Measurements from ENCODE around the gene DCUN1D1. TPM values are rescaled to one million over a fixed set of nuclear protein-coding genes. Genes with fewer than 3 reads are reported as not detected.

DCUN1D1 gene
- total RNA-seq: 47.9 TPM
- 14.2 TPM for polyA plus RNA-seq (ENCODE audit: insufficient read depth, low read depth, low replicate concordance)
- long read RNA-seq, donor 1, full-length matches to known transcripts: 3 of 3 reads
- long read RNA-seq, donor 1, partial matches to known transcripts: 0 of 3 reads
- long read RNA-seq, donor 1, other reads (novel, unspliced or antisense): 0 of 3 reads
- long read RNA-seq, donor 2, full-length matches to known transcripts: 6 of 6 reads
- long read RNA-seq, donor 2, partial matches to known transcripts: 0 of 6 reads
- long read RNA-seq, donor 2, other reads (novel, unspliced or antisense): 0 of 6 reads
- long read RNA-seq, donor 3, full-length matches to known transcripts: 11 of 11 reads
- long read RNA-seq, donor 3, partial matches to known transcripts: 0 of 11 reads
- long read RNA-seq, donor 3, other reads (novel, unspliced or antisense): 0 of 11 reads
- long read RNA-seq, donor 4, full-length matches to known transcripts: 6 of 6 reads
- long read RNA-seq, donor 4, partial matches to known transcripts: 0 of 6 reads
- long read RNA-seq, donor 4, other reads (novel, unspliced or antisense): 0 of 6 reads
- long read RNA-seq, donor 5: 0 reads
- long read RNA-seq, donor 6, full-length matches to known transcripts: 13 of 13 reads
- long read RNA-seq, donor 6, partial matches to known transcripts: 0 of 13 reads
- long read RNA-seq, donor 6, other reads (novel, unspliced or antisense): 0 of 13 reads
- long read RNA-seq, donor 7, full-length matches to known transcripts: 23 of 26 reads
- long read RNA-seq, donor 7, partial matches to known transcripts: 2 of 26 reads
- long read RNA-seq, donor 7, other reads (novel, unspliced or antisense): 1 of 26 reads
- long read RNA-seq, donor 8, full-length matches to known transcripts: 7 of 7 reads
- long read RNA-seq, donor 8, partial matches to known transcripts: 0 of 7 reads
- long read RNA-seq, donor 8, other reads (novel, unspliced or antisense): 0 of 7 reads
- long read RNA-seq, donor 9, full-length matches to known transcripts: 2 of 2 reads
- long read RNA-seq, donor 9, partial matches to known transcripts: 0 of 2 reads
- long read RNA-seq, donor 9, other reads (novel, unspliced or antisense): 0 of 2 reads
- long read RNA-seq, donor 10, full-length matches to known transcripts: 7 of 7 reads
- long read RNA-seq, donor 10, partial matches to known transcripts: 0 of 7 reads
- long read RNA-seq, donor 10, other reads (novel, unspliced or antisense): 0 of 7 reads

DNA sequence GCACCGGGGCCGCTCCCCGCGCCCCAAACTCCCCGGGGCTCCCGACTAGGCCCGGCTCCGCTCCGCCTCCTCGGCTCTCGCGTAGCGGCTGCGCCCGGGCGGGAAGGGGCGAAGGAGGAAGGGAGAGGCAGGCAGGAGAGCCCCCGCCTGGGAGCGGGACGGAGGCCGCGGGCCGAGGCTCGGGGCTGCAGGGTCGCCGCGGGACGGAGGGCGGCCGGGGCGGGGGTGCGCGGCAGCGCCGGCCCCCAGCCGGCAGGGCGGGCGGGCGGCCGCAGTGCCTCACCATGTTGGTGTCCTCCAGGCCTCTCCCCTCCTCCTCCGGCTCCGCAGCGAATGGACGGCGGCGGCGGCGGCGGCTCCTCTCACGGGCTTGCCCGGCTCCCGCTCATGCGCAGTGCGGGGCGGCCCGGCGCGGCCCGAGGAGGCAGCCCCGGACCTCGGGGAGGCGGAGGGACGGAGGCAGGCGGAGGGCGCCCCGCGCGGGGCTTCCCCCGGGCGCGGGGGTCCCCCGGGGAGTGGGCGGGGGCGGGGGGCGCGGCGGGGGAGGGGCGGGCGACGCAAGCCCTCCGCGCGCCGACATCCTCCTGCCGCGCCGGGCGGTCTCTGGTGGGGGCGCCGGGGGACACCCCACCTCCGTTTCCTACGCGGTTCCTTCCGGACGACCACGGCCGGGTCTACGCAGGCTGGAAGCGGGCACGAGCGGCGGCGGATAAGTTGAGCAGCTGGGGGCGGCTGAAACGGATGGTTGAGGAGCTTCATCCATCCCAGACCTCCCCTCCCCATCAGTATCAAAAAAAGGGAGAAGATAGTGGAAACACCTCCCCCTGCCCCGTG, at the start of gene DCUN1D1:
DCUN1D1 (minus strand) TSS at position 335 of the 834 bp plus-strand sequence; CDS start at position 286, 49 bp downstream.
- peak within 1 kb of the TSS; percentile 54 to 79 (median 57) for H3K9ac ChIP-seq (ENCODE audit: low read length in 3 of 3)
- no peaks in the 10 kb centered on the region for H3K36me3 ChIP-seq (ENCODE audit: control insufficient read depth in 2 of 3, insufficient read depth in 3 of 3, low read length in 3 of 3)
- intact Hi-C loops (cut with DNase I): no loop called here
- no peaks in the 10 kb centered on the region for H3K27me3 ChIP-seq (ENCODE audit: control insufficient read depth, insufficient read depth, low read length)
- peak within 1 kb of the TSS; percentile 67 to 89 (median 70) for H3K4me3 ChIP-seq (ENCODE audit: low read length in 3 of 3)
- FAIRE-seq: no peak
- TF ChIP-seq, protein P1, sequence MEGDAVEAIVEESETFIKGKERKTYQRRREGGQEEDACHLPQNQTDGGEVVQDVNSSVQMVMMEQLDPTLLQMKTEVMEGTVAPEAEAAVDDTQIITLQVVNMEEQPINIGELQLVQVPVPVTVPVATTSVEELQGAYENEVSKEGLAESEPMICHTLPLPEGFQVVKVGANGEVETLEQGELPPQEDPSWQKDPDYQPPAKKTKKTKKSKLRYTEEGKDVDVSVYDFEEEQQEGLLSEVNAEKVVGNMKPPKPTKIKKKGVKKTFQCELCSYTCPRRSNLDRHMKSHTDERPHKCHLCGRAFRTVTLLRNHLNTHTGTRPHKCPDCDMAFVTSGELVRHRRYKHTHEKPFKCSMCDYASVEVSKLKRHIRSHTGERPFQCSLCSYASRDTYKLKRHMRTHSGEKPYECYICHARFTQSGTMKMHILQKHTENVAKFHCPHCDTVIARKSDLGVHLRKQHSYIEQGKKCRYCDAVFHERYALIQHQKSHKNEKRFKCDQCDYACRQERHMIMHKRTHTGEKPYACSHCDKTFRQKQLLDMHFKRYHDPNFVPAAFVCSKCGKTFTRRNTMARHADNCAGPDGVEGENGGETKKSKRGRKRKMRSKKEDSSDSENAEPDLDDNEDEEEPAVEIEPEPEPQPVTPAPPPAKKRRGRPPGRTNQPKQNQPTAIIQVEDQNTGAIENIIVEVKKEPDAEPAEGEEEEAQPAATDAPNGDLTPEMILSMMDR (IDR thresholded peaks at IDR 0.05; ENCODE audit: borderline replicate concordance, extremely low read depth, insufficient read depth): no peak
- DNase-seq: peak; percentile 90 to 97 (median 93)
- peaks cover 0 to 14% (median 4%) of the 10 kb centered on the region in 3 donors for H3K4me1 ChIP-seq (ENCODE audit: control insufficient read depth in 2 of 3, insufficient read depth in 2 of 3, low read depth in 1 of 3, low read length in 3 of 3)
- no peaks in the 10 kb centered on the region for H3K9me3 ChIP-seq (ENCODE audit: control insufficient read depth in 2 of 3, insufficient read depth in 1 of 3, low read length in 3 of 3)
- peak within 1 kb of the TSS; percentile 23 to 54 for H3K27ac ChIP-seq (ENCODE audit: low read depth in 2 of 2, low read length in 2 of 2)

DNA sequence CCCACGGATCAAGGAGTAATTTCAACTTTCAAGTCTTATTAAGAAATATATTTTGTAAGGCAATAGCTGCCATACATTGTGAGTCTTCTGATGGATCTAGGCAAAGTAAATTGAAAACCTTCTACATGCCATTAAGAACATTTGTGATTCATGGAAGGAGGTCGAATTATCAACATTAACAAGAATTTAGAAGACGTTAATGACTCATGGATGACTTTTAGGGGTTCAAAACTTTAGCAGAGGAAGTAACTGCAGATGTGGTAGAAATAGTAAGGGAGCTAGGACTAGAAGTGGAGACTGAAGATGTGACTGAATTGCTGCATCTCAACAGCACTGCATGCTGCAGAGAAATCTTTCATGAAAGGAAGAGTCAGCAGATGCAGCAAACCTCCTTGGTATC, 48.1 kb upstream of the DCUN1D1 start:
- DNase-seq: no peak
- H3K4me3 ChIP-seq (ENCODE audit: low read length in 3 of 3): no peak overlapping the region
- peaks cover 7 to 29% (median 9%) of the 10 kb centered on the region in 3 donors for H3K36me3 ChIP-seq (ENCODE audit: control insufficient read depth in 2 of 3, insufficient read depth in 3 of 3, low read length in 3 of 3)
- H3K27me3 ChIP-seq (ENCODE audit: control insufficient read depth, insufficient read depth, low read length): no peaks in the 10 kb centered on the region
- H3K9me3 ChIP-seq (ENCODE audit: control insufficient read depth in 2 of 3, insufficient read depth in 1 of 3, low read length in 3 of 3): no peaks in the 10 kb centered on the region
- intact Hi-C loops (cut with DNase I): no loop called here
- FAIRE-seq: no peak
- H3K27ac ChIP-seq (ENCODE audit: low read depth in 2 of 2, low read length in 2 of 2): no peak overlapping the region
- TF ChIP-seq, protein P1 (IDR thresholded peaks at IDR 0.05; ENCODE audit: borderline replicate concordance, extremely low read depth, insufficient read depth): no peak
- peaks cover 0 to 3% (median 0%) of the 10 kb centered on the region in 3 donors for H3K4me1 ChIP-seq (ENCODE audit: control insufficient read depth in 2 of 3, insufficient read depth in 2 of 3, low read depth in 1 of 3, low read length in 3 of 3)
- no peak overlapping the region for H3K9ac ChIP-seq (ENCODE audit: low read length in 3 of 3)

DNA sequence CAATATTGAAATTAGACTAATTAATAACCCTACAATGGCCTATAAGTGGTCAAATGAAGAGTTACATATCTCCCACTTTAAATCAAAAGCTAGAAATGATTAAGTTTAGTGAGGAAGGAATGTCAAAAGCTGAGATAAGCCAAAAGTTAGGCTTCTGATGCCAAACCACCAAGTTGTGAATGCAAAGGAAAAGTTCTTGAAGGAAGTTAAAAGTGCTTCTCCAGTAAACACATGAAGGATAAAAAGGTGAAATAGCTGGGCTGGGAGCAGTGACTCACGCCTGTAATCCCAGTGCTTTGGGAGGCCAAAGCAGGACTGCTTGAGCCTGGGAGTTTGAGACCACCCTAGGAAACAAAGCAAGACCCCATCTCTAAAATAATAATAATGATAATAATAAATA, 46.9 kb upstream of the DCUN1D1 start:
- Histone ChIP-seq H3K9ac (ENCODE audit: low read length in 3 of 3) (no peak overlapping the region), H3K9me3 (ENCODE audit: control insufficient read depth in 2 of 3, insufficient read depth in 1 of 3, low read length in 3 of 3) (no peaks in the 10 kb centered on the region), H3K4me1 (ENCODE audit: control insufficient read depth in 2 of 3, insufficient read depth in 2 of 3, low read depth in 1 of 3, low read length in 3 of 3) (peaks cover 0 to 3% (median 0%) of the 10 kb centered on the region in 3 donors), H3K27me3 (ENCODE audit: control insufficient read depth, insufficient read depth, low read length) (no peaks in the 10 kb centered on the region), H3K4me3 (ENCODE audit: low read length in 3 of 3) (no peak overlapping the region), H3K36me3 (ENCODE audit: control insufficient read depth in 2 of 3, insufficient read depth in 3 of 3, low read length in 3 of 3) (peaks cover 7 to 22% (median 9%) of the 10 kb centered on the region in 3 donors), H3K27ac (ENCODE audit: low read depth in 2 of 2, low read length in 2 of 2) (no peak overlapping the region)
- intact Hi-C loops (cut with DNase I): no loop called here
- FAIRE-seq (no peak), DNase-seq (no peak)
- TF ChIP-seq, protein P1 (IDR thresholded peaks at IDR 0.05; ENCODE audit: borderline replicate concordance, extremely low read depth, insufficient read depth): no peak
